GM19043 (cell line): ENCODE results near the gene FNDC5.

Experiments used
- ATAC-seq: cut with Tn5 transposase; IDR thresholded peaks from one replicate; pipeline ENCODE4 v1.9.1; 2021; ENCODE audit warnings: low read depth; ENCODE audit not compliant: unreplicated experiment

The FNDC5 gene

DNA sequence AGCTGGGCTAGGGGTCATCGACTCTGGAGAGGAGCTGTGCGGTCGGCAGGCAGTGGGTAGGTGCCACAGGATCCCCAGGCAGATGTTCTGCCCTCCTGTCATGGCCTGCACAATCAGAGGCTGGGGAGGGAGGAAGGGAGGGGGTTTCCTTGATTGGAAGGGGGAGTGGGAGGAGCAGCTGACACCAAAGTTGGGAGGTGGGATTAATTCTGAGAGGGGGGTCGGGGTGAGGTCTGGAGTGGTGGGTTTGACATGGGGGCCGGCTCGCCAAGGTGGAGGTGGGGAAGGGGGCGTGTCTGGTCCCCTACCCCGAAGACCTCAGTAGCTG lies 14.9 kb upstream of the FNDC5 start:
- no peak for ATAC-seq

- no peak for ATAC-seq
Measured at GRCh38 chr1:32884726-32885125, 14.0 kb upstream of the FNDC5 start.

GRCh38 chr1:32884032-32884372 lies 13.3 kb upstream of the FNDC5 start:
- no peak for ATAC-seq

DNA sequence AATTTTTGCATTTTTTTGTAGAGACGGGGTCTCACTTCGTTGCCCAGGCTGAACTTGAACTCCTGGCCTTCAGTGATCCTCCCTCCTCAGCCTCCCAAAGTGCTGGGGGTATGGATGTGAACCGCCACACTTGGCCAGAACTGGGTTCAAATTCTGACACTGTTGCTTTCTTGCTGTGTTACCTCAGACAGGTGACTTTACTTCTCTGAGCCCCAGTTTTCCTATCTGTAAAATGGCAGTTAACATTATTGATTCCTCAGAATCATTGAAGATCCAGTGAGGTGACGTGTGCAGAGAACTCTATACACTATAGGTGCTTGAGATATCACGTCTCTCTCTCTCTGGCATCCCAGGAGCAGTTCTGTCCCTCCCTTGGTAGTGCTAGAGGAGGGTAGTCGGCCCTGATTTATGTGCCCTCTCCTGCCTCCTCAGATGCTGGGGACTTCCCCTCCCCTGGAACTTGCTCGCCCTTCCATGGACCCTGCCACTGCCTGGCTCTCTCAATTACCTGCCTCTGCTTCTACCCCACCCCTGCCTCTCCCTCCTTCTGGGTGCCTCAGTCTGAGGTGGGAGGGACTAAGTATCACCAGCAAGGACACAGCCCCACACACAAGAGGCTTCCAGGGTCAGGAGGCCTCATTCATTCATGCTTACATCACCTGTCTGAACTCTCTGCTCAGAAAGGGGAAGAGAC lies 12.8 kb upstream of the FNDC5 start:
- ATAC-seq = no peak

- ATAC-seq = no peak
Measured at GRCh38 chr1:32881871-32882850, 11.4 kb upstream of the FNDC5 start.

- ATAC-seq = no peak
Measured at GRCh38 chr1:32881291-32881690, 10.6 kb upstream of the FNDC5 start.

DNA sequence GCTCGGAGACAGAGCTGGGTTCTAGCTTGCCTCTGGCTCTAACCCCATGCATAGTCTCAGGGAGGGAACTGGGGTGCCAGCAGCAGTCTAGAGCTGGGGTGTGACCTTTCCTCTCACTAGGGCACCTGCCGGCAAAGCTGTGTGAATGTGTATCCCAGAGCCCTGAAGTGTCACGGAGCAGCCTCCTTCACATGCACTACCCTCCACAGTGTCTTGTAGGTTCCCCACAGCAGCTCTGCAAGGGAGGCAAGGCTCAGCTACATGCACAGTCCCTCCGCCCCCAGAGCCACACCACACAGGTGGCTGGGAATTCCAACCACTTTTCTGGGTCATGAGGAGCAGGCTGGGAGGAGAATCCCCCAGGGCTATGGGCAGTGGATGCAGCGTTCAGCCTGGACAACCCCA lies 7.9 kb upstream of the FNDC5 start:
- ATAC-seq = no peak

DNA sequence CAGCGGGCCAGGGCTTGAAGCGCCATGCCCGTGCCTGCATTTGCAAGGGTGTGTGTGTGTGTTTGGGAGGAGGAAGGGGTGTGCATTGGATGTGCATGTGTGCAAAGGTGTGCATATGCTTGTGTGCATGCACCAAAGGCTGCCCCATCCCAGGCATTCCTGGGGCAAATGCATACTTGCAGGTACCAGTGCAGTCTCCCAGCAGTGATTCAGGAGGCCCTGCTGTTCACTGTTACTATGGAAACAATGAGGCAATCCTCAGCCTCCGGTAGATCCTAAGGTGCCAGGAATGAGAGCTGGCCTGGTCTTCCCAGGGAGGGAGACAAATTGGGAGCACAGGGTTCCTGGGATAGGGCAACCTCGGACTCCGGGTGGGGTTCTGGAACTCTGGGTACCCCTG lies 7.5 kb upstream of the FNDC5 start:
- no peak for ATAC-seq

GRCh38 chr1:32877211-32878110 lies 6.7 kb upstream of the FNDC5 start:
- no peak for ATAC-seq

DNA sequence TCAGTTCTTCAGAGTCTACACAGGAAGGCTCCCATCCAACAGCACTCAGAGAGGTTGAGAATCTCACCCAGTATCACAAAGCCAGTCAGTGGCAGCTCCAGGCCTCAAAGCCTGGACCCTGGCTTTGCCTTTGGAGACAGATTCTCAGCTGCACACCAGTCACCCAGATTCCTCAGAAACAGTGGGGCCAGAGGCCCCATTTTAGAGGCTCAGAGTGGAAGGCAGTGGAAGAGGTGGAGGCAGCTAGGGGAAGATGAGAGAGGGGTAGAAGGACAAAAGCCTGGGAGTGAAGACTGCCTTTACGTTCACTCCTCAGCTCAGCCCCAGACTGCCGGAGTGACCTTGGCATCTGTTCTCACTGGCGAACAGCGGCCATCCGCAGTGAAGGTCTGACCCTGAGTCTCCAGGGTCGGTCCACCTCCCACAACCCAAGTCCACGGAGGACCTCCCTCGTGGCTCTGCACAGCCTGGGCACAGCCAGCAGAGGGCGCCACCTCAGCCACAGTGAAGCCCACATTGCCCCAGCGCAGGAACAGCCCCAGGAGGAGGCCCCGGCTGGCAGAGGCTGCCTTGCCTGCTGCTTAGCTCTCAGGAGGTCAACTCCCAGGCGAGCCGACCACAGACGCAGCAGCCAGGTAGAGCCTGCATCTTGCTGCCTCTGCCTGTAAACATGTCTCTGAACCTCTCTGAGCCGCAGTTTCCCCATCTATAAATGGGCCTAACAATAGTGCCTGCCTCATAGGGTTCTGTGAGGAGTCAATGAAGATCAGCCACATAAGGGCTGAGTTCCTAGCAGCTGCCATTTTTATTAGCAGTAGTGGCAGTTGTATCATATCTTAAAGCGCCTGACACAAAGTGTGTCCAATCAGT lies 5.9 kb upstream of the FNDC5 start:
- no peak for ATAC-seq

- ATAC-seq = no peak
Measured at GRCh38 chr1:32874860-32875752, 4.4 kb upstream of the FNDC5 start.

DNA sequence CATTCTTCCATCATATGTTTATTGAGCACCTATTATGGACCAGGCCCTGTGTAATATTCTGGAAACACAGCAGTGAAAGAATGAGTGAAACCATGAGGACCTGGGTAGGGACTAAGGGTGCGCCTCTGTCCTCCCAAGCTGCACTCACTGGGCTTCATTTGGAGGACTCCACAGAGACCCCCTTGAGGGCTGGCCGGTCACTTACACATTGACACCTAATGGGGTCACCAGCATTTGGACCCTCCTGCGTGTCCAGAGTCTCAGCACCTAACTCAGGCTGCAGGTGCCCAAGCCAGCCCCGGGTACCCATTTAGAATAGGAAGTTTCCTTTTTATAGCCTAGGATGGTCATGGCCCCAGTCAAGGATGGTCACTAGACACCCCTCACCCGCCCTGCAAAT lies 2.8 kb upstream of the FNDC5 start:
- no peak for ATAC-seq

DNA sequence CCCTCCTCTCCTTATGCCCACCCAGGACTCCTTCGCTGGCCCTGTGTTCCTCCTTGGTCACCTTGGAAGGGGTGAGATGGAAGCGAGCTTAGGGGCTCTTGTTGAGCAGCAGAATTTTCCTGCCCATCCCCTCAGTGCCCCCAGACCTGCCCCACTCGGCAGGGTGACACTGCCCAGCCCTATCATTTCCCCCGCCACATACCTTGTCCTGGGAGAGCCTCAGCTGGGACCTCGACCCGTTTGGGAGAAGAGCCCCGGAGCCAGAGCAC lies 1.4 kb upstream of the FNDC5 start:
- no peak for ATAC-seq

- ATAC-seq = no peak
Measured at GRCh38 chr1:32871364-32872191, 866 bp upstream of the FNDC5 start.

DNA sequence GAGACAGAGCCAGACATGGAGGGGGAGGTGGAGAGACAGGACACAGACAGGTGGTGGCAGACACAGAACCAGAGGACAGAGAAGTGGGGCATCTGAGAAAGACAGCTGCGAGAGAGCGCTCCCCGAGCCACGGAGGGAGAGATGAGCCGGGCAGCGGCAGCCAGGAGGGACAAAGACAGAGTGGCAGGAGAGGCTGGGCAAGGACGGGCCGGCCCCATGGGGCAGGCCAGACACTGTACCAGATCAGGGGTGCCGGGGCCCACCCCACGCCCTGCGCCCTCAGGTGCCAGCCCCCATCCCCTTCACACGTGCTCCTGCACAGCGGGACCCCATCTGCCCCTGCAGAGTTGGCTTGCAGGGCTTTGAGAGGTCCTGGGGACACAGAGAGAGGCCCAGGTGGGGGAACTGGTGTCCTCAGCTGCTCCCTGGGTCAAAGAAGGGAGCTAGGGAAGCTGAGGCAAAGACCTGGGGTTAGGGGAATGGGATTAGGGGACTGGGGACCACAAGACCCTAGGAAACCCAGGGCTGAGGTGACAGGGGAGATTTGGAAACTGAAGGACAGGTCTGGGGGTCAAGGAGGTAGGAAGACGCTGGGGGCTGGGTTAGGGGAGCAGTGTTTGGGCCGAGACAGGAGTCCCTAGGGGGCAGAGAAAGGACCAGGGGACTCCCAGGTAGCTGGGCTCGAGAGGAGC lies 643 bp downstream of the FNDC5 start:
- no peak for ATAC-seq

GRCh38 chr1:32868806-32869455 lies 1.8 kb downstream of the FNDC5 start:
- ATAC-seq = no peak

DNA sequence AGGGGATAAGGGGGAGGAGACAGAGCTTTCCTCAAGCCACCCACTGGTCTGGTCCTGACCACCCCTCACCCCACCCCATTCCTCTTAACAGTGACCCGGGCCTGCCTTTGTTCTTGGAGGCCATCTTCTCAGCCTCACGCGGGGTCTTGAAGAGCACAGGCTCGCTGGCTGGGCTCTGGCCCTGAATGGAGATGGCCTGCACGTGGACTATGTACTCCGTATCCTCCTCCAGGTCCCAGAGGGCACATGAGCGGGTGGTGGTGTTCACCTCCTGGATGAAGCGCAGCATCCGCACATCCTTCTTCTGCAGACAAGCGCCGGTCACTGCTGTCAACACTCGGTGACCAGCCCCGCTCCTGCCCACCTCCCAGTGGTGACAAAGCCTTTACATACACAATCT lies 2.6 kb downstream of the FNDC5 start:
- ATAC-seq = no peak

DNA sequence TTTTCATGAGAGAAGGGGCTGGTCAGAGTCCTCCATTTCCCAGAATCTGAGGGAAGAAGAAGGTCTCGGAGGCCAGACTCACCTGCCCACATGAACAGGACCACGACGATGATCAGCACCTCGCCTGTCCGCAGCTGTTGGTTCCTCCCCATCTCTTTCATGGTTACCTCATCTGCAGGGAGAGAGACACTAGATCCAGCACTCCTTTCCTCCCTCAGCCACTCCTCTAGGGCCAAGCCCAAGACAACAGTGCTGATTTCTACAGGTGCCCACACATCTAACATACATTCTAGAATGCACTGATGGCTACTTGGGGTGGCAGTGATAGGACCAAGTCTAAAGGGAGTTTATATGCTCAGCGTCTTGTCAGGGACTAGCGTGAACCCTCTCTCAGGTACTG lies 3.0 kb downstream of the FNDC5 start:
- ATAC-seq = no peak
